HG02759 (cell line): Measurements from ENCODE around the gene TMEM117.
"Not testable (repeated sequence)": the region's sequence is repeated elsewhere in the genome, so short reads cannot be mapped to it uniquely, and the experiment has no call there.

Experiments
- ATAC-seq: cut with Tn5 transposase; IDR thresholded peaks from one replicate; pipeline ENCODE4 v1.9.1; 2021; ENCODE audit warnings: mild to moderate bottlenecking, moderate library complexity; ENCODE audit not compliant: unreplicated experiment

The TMEM117 gene

GRCh38 chr12:43836475-43836989 lies 651 bp downstream of the TMEM117 start:
- ATAC-seq: peak; percentile 17

GRCh38 chr12:43840338-43840737 lies 4.5 kb downstream of the TMEM117 start:
- ATAC-seq: no peak

- ATAC-seq: no peak
Measured at GRCh38 chr12:43841253-43841652, 5.4 kb downstream of the TMEM117 start.

- ATAC-seq: no peak
Measured at GRCh38 chr12:43842259-43842658, 6.4 kb downstream of the TMEM117 start.

- not testable (repeated sequence) for ATAC-seq
Measured at GRCh38 chr12:43847425-43848225, 11.7 kb downstream of the TMEM117 start.

- ATAC-seq: no peak
Measured at GRCh38 chr12:43848226-43848507, 12.3 kb downstream of the TMEM117 start.

GRCh38 chr12:43848786-43849185 lies 12.9 kb downstream of the TMEM117 start:
- no peak for ATAC-seq

GRCh38 chr12:43852744-43853143 lies 16.9 kb downstream of the TMEM117 start:
- peak; percentile 35 for ATAC-seq

GRCh38 chr12:43856972-43857371 lies 21.1 kb downstream of the TMEM117 start:
- ATAC-seq: no peak

GRCh38 chr12:43858096-43858495 lies 22.2 kb downstream of the TMEM117 start:
- no peak for ATAC-seq

- no peak for ATAC-seq
Measured at GRCh38 chr12:43858991-43859390, 23.1 kb downstream of the TMEM117 start.

- no peak for ATAC-seq
Measured at GRCh38 chr12:43861015-43861839, 25.3 kb downstream of the TMEM117 start.

- no peak for ATAC-seq
Measured at GRCh38 chr12:43861840-43862150, 25.9 kb downstream of the TMEM117 start.

GRCh38 chr12:43863770-43864366 lies 28.0 kb downstream of the TMEM117 start:
- ATAC-seq: no peak

- not testable (repeated sequence) for ATAC-seq
Measured at GRCh38 chr12:43864557-43864956, 28.7 kb downstream of the TMEM117 start.

- no peak for ATAC-seq
Measured at GRCh38 chr12:43869184-43869583, 33.3 kb downstream of the TMEM117 start.

- ATAC-seq: not testable (repeated sequence)
Measured at GRCh38 chr12:43869765-43870164, 33.9 kb downstream of the TMEM117 start.

GRCh38 chr12:43871258-43871657 lies 35.4 kb downstream of the TMEM117 start:
- ATAC-seq: not testable (repeated sequence)

GRCh38 chr12:43872396-43872795 lies 36.5 kb downstream of the TMEM117 start:
- ATAC-seq: no peak

- ATAC-seq: no peak
Measured at GRCh38 chr12:43878050-43878449, 42.2 kb downstream of the TMEM117 start.

- ATAC-seq: no peak
Measured at GRCh38 chr12:43880547-43880946, 44.7 kb downstream of the TMEM117 start.
